K562 (cell line): ENCODE data around the gene TEX30. TPM values are rescaled to one million over a fixed set of nuclear protein-coding genes. Genes with fewer than 3 reads are reported as not detected.

Experiments used
- ATAC-seq: fragments of 200-7000 bp; cut with Tn5 transposase; 3 replicates; pipeline ENCODE4 v1.9.1; 2020; ENCODE audit warnings: moderate library complexity
- BruUV-seq: library from RNA; stranded (reverse); fragments of 400-500 nt; replicated peaks from 2 replicates; lab custom pipeline; 2021; lab: Mats Ljungman, UMichigan
- CTCF ChIA-PET: fragments of 300-600 bp; formaldehyde crosslinking; extraction: SDS; loops from one replicate; lab custom pipeline; 2021; ENCODE audit warnings: low intra/inter-chr PET ratio; lab: Yijun Ruan, JAX
- POLR2A ChIA-PET: fragments of 300-600, 350-650 bp; sonication (Branson Sonifier 250); formaldehyde crosslinking; extraction: SDS; loops from one replicate; lab custom pipeline; 2021; ENCODE audit warnings: antibody characterized with exemption, inconsistent platforms; lab: Yijun Ruan, JAX
- DNase-seq, 4 experiments: peaks; one replicate each; pipeline versions ENCODE4 v3.0.0 to v3.0.0-alpha.2; 2011 to 2018; ENCODE audit warnings: low spot score in 3 of 4, mixed read lengths in 3 of 4; ENCODE audit errors: extremely low read depth in 1 of 4
- FAIRE-seq: peaks from 2 replicates; lab custom pipeline; 2011; peaks lifted over from hg19 to GRCh38; lab: Jason Lieb, UNC
- H2AFZ ChIP-seq: 2 replicates; pipeline ENCODE4 v1.6.0; 2011; ENCODE audit warnings: low read depth, low read length, control low read depth, inconsistent platforms
- H3K27ac ChIP-seq: fragments of 200-600 bp; 3 replicates; pipeline ENCODE4 v1.8.0; 2011; ENCODE audit warnings: low read depth, mild to moderate bottlenecking, control low read depth, inconsistent platforms, low read length, moderate library complexity, mixed read lengths; ENCODE audit errors: extremely low read depth
- H3K27me3 ChIP-seq, 2 experiments: fragments of 300-600 bp in 1 of 2; 2 replicates in 1 of 2; 3 replicates in 1 of 2; pipeline versions ENCODE4 v1.6.0 to v1.8.0; 2011; ENCODE audit warnings: inconsistent platforms in 2 of 2, low read length in 2 of 2, mild to moderate bottlenecking in 1 of 2, mixed read lengths in 1 of 2, moderate library complexity in 1 of 2; ENCODE audit not compliant: control insufficient read depth in 2 of 2, insufficient read depth in 2 of 2
- H3K36me3 ChIP-seq: fragments of 300-600 bp; 3 replicates; pipeline ENCODE4 v1.8.0; 2011; ENCODE audit warnings: mild to moderate bottlenecking, low read length, inconsistent platforms; ENCODE audit not compliant: control insufficient read depth, insufficient read depth
- H3K4me1 ChIP-seq, 2 experiments: fragments of 200-600 bp in 1 of 2; replicated peaks in 1 of 2; 2 replicates in 1 of 2; 3 replicates in 1 of 2; pipeline versions ENCODE4 v1.5.1 to v1.8.0; 2011; ENCODE audit warnings: inconsistent platforms in 2 of 2, low read length in 2 of 2, mild to moderate bottlenecking in 1 of 2, mixed read lengths in 1 of 2, moderate library complexity in 1 of 2; ENCODE audit not compliant: control insufficient read depth in 2 of 2, insufficient read depth in 2 of 2
- H3K4me2 ChIP-seq: 2 replicates; pipeline ENCODE4 v1.6.1; 2011; ENCODE audit warnings: low read length, control low read depth, inconsistent platforms, mixed read lengths; ENCODE audit not compliant: insufficient read depth
- H3K4me3 ChIP-seq: fragments of 200-600 bp; sonication (generic), shearing (Covaris generic); 2 replicates; pipeline ENCODE4 v1.5.1; 2016; ENCODE audit warnings: control low read depth, inconsistent platforms
- H3K79me2 ChIP-seq: fragments of 200-600 bp; 3 replicates; pipeline ENCODE4 v1.8.0; 2011; ENCODE audit warnings: low read length, inconsistent platforms; ENCODE audit not compliant: control insufficient read depth, insufficient read depth
- H3K9ac ChIP-seq, 2 experiments: 2 replicates each; pipeline versions ENCODE4 v1.6.0 to v1.6.1; 2011; ENCODE audit warnings: low read depth in 2 of 2, low read length in 2 of 2, control low read depth in 1 of 2, inconsistent platforms in 1 of 2, mild to moderate bottlenecking in 1 of 2, mixed read lengths in 1 of 2; ENCODE audit not compliant: insufficient read depth in 1 of 2
- H3K9me1 ChIP-seq: one replicate; pipeline ENCODE4 v1.6.0; 2011; ENCODE audit warnings: inconsistent platforms, mild to moderate bottlenecking, low read length, moderate library complexity; ENCODE audit not compliant: control insufficient read depth, insufficient read depth
- H3K9me3 ChIP-seq: replicated peaks from 2 replicates; pipeline ENCODE4 v1.5.1; 2011; ENCODE audit warnings: low read depth, low read length, inconsistent platforms; ENCODE audit not compliant: control insufficient read depth, insufficient read depth
- H4K20me1 ChIP-seq: replicated peaks from 2 replicates; pipeline ENCODE4 v1.6.1; 2011; ENCODE audit warnings: low read length, inconsistent platforms, mixed read lengths; ENCODE audit not compliant: control insufficient read depth, insufficient read depth
- CBFA2T2 ChIP-seq: fragments of 450-650 bp; conservative IDR thresholded peaks from 2 replicates; pipeline ENCODE4 v1.6.1; 2017; ENCODE audit warnings: mild to moderate bottlenecking
- CTCF ChIP-seq, 3 experiments: IDR thresholded peaks in 2 of 3; conservative IDR thresholded peaks in 1 of 3; 2 replicates each; pipeline ENCODE4 v1.5.1; 2011 to 2012; ENCODE audit warnings: low read length in 3 of 3, mild to moderate bottlenecking in 3 of 3, control low read depth in 2 of 3, improper control_type of control experiment in 1 of 3, inconsistent platforms in 1 of 3, low read depth in 1 of 3, mixed read lengths in 1 of 3, moderate library complexity in 1 of 3; ENCODE audit not compliant: insufficient read depth in 2 of 3
- E2F4 ChIP-seq: sonication (generic); formaldehyde crosslinking; IDR thresholded peaks from 2 replicates; pipeline ENCODE4 v1.8.0; 2022; ENCODE audit warnings: mild to moderate bottlenecking, low read depth, missing genetic modification reagents
- ESRRA ChIP-seq: fragments of 450-650 bp; IDR thresholded peaks from 2 replicates; pipeline ENCODE4 v1.6.1; 2014; ENCODE audit warnings: low read depth, mild to moderate bottlenecking, moderate library complexity, borderline replicate concordance
- MTA3 ChIP-seq: fragments of 450-650 bp; formaldehyde crosslinking; IDR thresholded peaks from 2 replicates; pipeline ENCODE4 v1.6.1; 2017; ENCODE audit warnings: mild to moderate bottlenecking, borderline replicate concordance
- NKRF ChIP-seq: fragments of 450-650 bp; IDR thresholded peaks from 2 replicates; pipeline ENCODE4 v1.6.1; 2016; ENCODE audit warnings: borderline replicate concordance
- PRMT5 ChIP-seq: sonication (generic); formaldehyde crosslinking; IDR thresholded peaks from 2 replicates; pipeline ENCODE4 v1.5.0; 2020; ENCODE audit warnings: missing genetic modification reagents
- ZNF407 ChIP-seq: fragments of 450-650 bp; IDR thresholded peaks from 2 replicates; pipeline ENCODE4 v1.6.1; 2016; ENCODE audit warnings: low read depth
- ZNF785 ChIP-seq: fragments of 250-450 bp; sonication (Bioruptor Pico); IDR thresholded peaks from 2 replicates; pipeline ENCODE4 v1.4.0; 2020; ENCODE audit warnings: mild to moderate bottlenecking
- WGBS: fragments of 100-300 bp; shearing (Covaris generic); methylation state at CpG from one replicate; pipeline ENCODE4 v1.1.6; 2016; ENCODE audit warnings: low coverage, mixed read lengths; ENCODE audit not compliant: insufficient coverage; ENCODE audit errors: missing lambda C conversion rate; 5-methylcytosine and 5-hydroxymethylcytosine counted together
- in situ Hi-C: fragments of 300-500 bp; cut with MboI; formaldehyde crosslinking; loops from 4 replicates; pipeline ENCODE4 v1.15.0; 2018; ENCODE audit warnings: inconsistent platforms, mixed read lengths
- intact Hi-C: fragments of 100-400 bp; cut with micrococcal nuclease; formaldehyde crosslinking; loops from 2 replicates; pipeline ENCODE4 v1.14.2; 2022
- polyA plus RNA-seq, 8 experiments: library from polyadenylated mRNA; depleted of rRNA in 4 of 8; stranded (reverse) in 5 of 8; unstranded in 3 of 8; fragments of >200 nt; fragmentation: Nextera tagmentation in 2 of 8; fragmentation: Illumina TruSeq in 1 of 8; extraction: Ambion mirVana in 2 of 8; extraction: Trizol in 1 of 8; gene quantifications; 2 replicates each; pipeline versions ENCODE4 v1.2.1 to v1.2.3, GENCODE V29; 2011 to 2014; ENCODE audit warnings: inconsistent platforms in 1 of 8, missing spikeins in 1 of 8
- total RNA-seq, 7 experiments: library from RNA; depleted of rRNA in 6 of 7; stranded (reverse); fragments of >200 nt in 6 of 7; fragmentation: Illumina TruSeq in 2 of 7; extraction: Trizol in 2 of 7; gene quantifications; 2 replicates each; pipeline versions ENCODE4 v1.2.1 to v1.2.3, GENCODE V29; 2011 to 2021; ENCODE audit warnings: low replicate concordance in 1 of 7

The TEX30 gene
- total and polyA plus RNA-seq, 9 of the 15 experiments (the other 6 are each of a cell fraction or from before 2014, with no cell fraction given): 24.1 to 143 (median 37.3) TPM

GRCh38 chr13:102784483-102784882 lies 10.9 kb upstream of the TEX30 start:
- 44% methylated on average over 3 of the region's 3 CpGs for WGBS
- no peaks in the 10 kb centered on the region for H3K27me3 ChIP-seq
- H3K4me1 ChIP-seq: peaks cover 0 to 4% of the 10 kb centered on the region in 2 experiments; a peak in 1 of 5 replicates
- no peaks in the 10 kb centered on the region for H4K20me1 ChIP-seq
- H3K9me3 ChIP-seq: no peaks in the 10 kb centered on the region
- H3K36me3 ChIP-seq: peaks cover 18% of the 10 kb centered on the region; the same call in 1 of the 3 replicates
- no peak overlapping the region for H3K27ac ChIP-seq
- DNase-seq: no peak
- H3K9ac ChIP-seq: no peak overlapping the region
- no peaks in the 10 kb centered on the region for H3K9me1 ChIP-seq
- H3K79me2 ChIP-seq: no peaks in the 10 kb centered on the region
- no peak overlapping the region for H2AFZ ChIP-seq
- in situ Hi-C loops: no loop called here
- FAIRE-seq: no peak
- no TSS peak for BruUV-seq
- POLR2A ChIA-PET: interaction anchor here (0.6 to 1.1 kb wide), 2 partner anchors 8 to 11 kb away, joined by 3 read pairs; partner anchors contain the start of gene TEX30
- CTCF ChIA-PET: no interaction called here
- no peak overlapping the region for H3K4me2 ChIP-seq
- H3K4me3 ChIP-seq: no peak overlapping the region
- ATAC-seq: no peak
- intact Hi-C loops: no loop called here
- TF ChIP-seq ESRRA (no peak), MTA3 (no peak), CTCF (IDR thresholded peaks at IDR 0.05 in 2 of 3, conservative IDR thresholded peaks at IDR 0.05 in 1 of 3; ENCODE audit: insufficient read depth in 2 of 3, low read depth in 1 of 3, low read length in 3 of 3) (no peak), E2F4 (CRISPR knock-in tag) (no peak), ZNF407 (no peak), NKRF (no peak), PRMT5 (CRISPR knock-in tag) (no peak), ZNF785 (CRISPR knock-in tag) (no peak), CBFA2T2 (no peak)
